Endodermal cell (in vitro differentiated cells): ENCODE measurements around the gene CYP46A1. TPM values are rescaled to one million over a fixed set of nuclear protein-coding genes. Genes with fewer than 3 reads are reported as not detected.

ENCODE experiments used
- DNase-seq: peaks from one replicate; pipeline ENCODE4 v3.0.0-alpha.2; 2017
- H3K27ac ChIP-seq: 2 replicates; pipeline ENCODE4 v1.5.1; 2013; ENCODE audit warnings: mild to moderate bottlenecking, low read depth, low read length, moderate library complexity
- H3K27me3 ChIP-seq: 2 replicates; pipeline ENCODE4 v1.6.1; 2013; ENCODE audit warnings: mild to moderate bottlenecking, low read length, moderate library complexity; ENCODE audit not compliant: insufficient read depth, control insufficient read depth, poor library complexity, severe bottlenecking
- H3K36me3 ChIP-seq: 2 replicates; pipeline ENCODE4 v1.7.0; 2013; ENCODE audit warnings: mild to moderate bottlenecking, low read length, moderate library complexity; ENCODE audit not compliant: control insufficient read depth, insufficient read depth
- H3K4me1 ChIP-seq: one replicate; pipeline ENCODE4 v1.7.0; 2013; ENCODE audit warnings: low read length; ENCODE audit not compliant: control insufficient read depth, insufficient read depth
- H3K4me3 ChIP-seq: 2 replicates; pipeline ENCODE4 v1.5.1; 2013; ENCODE audit warnings: mild to moderate bottlenecking, low read length, moderate library complexity
- H3K9ac ChIP-seq: 2 replicates; pipeline ENCODE4 v1.6.1; 2013; ENCODE audit warnings: mild to moderate bottlenecking, low read length, moderate library complexity; ENCODE audit not compliant: poor library complexity, severe bottlenecking; ENCODE audit errors: extremely low read depth
- H3K9me3 ChIP-seq: 2 replicates; pipeline ENCODE4 v1.6.1; 2013; ENCODE audit warnings: mild to moderate bottlenecking, low read length, moderate library complexity; ENCODE audit not compliant: control insufficient read depth
- H3K27ac Mint-ChIP-seq: 2 replicates; pipeline ENCODE4 v1.8.0; 2020; ENCODE audit warnings: mixed read lengths
- H3K27me3 Mint-ChIP-seq: 2 replicates; pipeline ENCODE4 v1.8.0; 2021; ENCODE audit warnings: mild to moderate bottlenecking, mixed read lengths; ENCODE audit not compliant: insufficient read depth
- H3K36me3 Mint-ChIP-seq: 2 replicates; pipeline ENCODE4 v1.8.0; 2020; ENCODE audit warnings: low read depth, mixed read lengths
- H3K4me1 Mint-ChIP-seq: 2 replicates; pipeline ENCODE4 v1.8.0; 2020; ENCODE audit warnings: mixed read lengths
- H3K4me3 Mint-ChIP-seq: 2 replicates; pipeline ENCODE4 v1.8.0; 2020; ENCODE audit warnings: mild to moderate bottlenecking, moderate library complexity, mixed read lengths
- H3K9me3 Mint-ChIP-seq: 2 replicates; pipeline ENCODE4 v1.8.0; 2020; ENCODE audit warnings: mild to moderate bottlenecking, mixed read lengths
- CTCF ChIP-seq: fragments of 200-600 bp; sonication (generic); conservative IDR thresholded peaks from 2 replicates; pipeline ENCODE4 v1.5.0; 2021; ENCODE audit warnings: antibody characterized with exemption, mild to moderate bottlenecking
- WGBS, 2 experiments: methylation state at CpG; one replicate each; pipeline versions ENCODE4 v1.1.5 to v1.1.7; 2013; ENCODE audit warnings: missing lambda C conversion rate in 2 of 2, mixed read lengths in 1 of 2; ENCODE audit not compliant: insufficient coverage in 1 of 2, insufficient read length in 1 of 2; 5-methylcytosine and 5-hydroxymethylcytosine counted together
- total RNA-seq, 2 donors: library from RNA; stranded (reverse); fragmentation: NEBNext Ultra II Directional in 1 of 2; extraction: Animal tissue kit (Norgen Biotek cat#: 25700) in 1 of 2; gene quantifications; 2 replicates in 1 of 2; 3 replicates in 1 of 2; pipeline ENCODE4 v1.2.1, GENCODE V29; 2021

CYP46A1 gene
- total RNA-seq, 2 donors from 2014 or later, result 0.55 to 0.57 TPM

- Mint-ChIP-seq H3K36me3 (no peaks in the 10 kb centered on the region), H3K27me3 (peaks cover 9% of the 10 kb centered on the region), H3K4me1 (peaks cover 8% of the 10 kb centered on the region), H3K27ac (no peak overlapping the region), H3K4me3 (no peak overlapping the region), H3K9me3 (no peaks in the 10 kb centered on the region)
- Histone ChIP-seq H3K27ac (no peak overlapping the region), H3K9ac (no peak overlapping the region), H3K36me3 (no peaks in the 10 kb centered on the region), H3K4me3 (no peak overlapping the region), H3K9me3 (no peaks in the 10 kb centered on the region), H3K27me3 (no peaks in the 10 kb centered on the region), H3K4me1 (no peaks in the 10 kb centered on the region)
- DNase-seq, result peak; percentile 53
- WGBS, 2 experiments, result 87 to 92% methylated on average over 16 to 18 of the region's 18 CpGs
- no peak for TF ChIP-seq CTCF
Observed at GRCh38 chr14:99720941-99721791, 37.1 kb downstream of the CYP46A1 start.

- Histone ChIP-seq H3K4me1 (no peaks in the 10 kb centered on the region), H3K9ac (no peak overlapping the region), H3K9me3 (no peaks in the 10 kb centered on the region), H3K27me3 (no peaks in the 10 kb centered on the region), H3K36me3 (no peaks in the 10 kb centered on the region), H3K4me3 (no peak overlapping the region), H3K27ac (no peak overlapping the region)
- Mint-ChIP-seq H3K36me3 (no peaks in the 10 kb centered on the region), H3K27ac (no peak overlapping the region), H3K27me3 (peaks cover 12% of the 10 kb centered on the region), H3K9me3 (no peaks in the 10 kb centered on the region), H3K4me1 (peaks cover 4% of the 10 kb centered on the region), H3K4me3 (no peak overlapping the region)
- 91 to 94% methylated on average over 6 to 12 of the region's 12 CpGs for WGBS, 2 experiments
- TF ChIP-seq CTCF, result no peak
- DNase-seq, result peak; percentile 33
Observed at GRCh38 chr14:99721792-99722516, 37.9 kb downstream of the CYP46A1 start.

- no peak overlapping the region for H3K4me3 ChIP-seq
- no peak overlapping the region for H3K27ac ChIP-seq
- no peak for DNase-seq
- peaks cover 4% of the 10 kb centered on the region for H3K4me1 Mint-ChIP-seq
- H3K27ac Mint-ChIP-seq, result no peak overlapping the region
- peaks cover 11% of the 10 kb centered on the region for H3K27me3 Mint-ChIP-seq
- H3K9me3 Mint-ChIP-seq, result no peaks in the 10 kb centered on the region
- WGBS, 2 experiments, result 89 to 92% methylated on average over 8 to 9 of the region's 9 CpGs
- no peaks in the 10 kb centered on the region for H3K36me3 ChIP-seq
- TF ChIP-seq CTCF, result no peak
- no peaks in the 10 kb centered on the region for H3K4me1 ChIP-seq
- no peaks in the 10 kb centered on the region for H3K27me3 ChIP-seq
- H3K9ac ChIP-seq, result no peak overlapping the region
- no peak overlapping the region for H3K4me3 Mint-ChIP-seq
- H3K9me3 ChIP-seq, result no peaks in the 10 kb centered on the region
- no peaks in the 10 kb centered on the region for H3K36me3 Mint-ChIP-seq
Observed at GRCh38 chr14:99722741-99723140, 38.6 kb downstream of the CYP46A1 start.
